ENCODE data around the gene AHNAK2.
A peak's percentile ranks its signal among the peaks of the same experiment; 100 is the strongest.

Gene AHNAK2

DNA sequence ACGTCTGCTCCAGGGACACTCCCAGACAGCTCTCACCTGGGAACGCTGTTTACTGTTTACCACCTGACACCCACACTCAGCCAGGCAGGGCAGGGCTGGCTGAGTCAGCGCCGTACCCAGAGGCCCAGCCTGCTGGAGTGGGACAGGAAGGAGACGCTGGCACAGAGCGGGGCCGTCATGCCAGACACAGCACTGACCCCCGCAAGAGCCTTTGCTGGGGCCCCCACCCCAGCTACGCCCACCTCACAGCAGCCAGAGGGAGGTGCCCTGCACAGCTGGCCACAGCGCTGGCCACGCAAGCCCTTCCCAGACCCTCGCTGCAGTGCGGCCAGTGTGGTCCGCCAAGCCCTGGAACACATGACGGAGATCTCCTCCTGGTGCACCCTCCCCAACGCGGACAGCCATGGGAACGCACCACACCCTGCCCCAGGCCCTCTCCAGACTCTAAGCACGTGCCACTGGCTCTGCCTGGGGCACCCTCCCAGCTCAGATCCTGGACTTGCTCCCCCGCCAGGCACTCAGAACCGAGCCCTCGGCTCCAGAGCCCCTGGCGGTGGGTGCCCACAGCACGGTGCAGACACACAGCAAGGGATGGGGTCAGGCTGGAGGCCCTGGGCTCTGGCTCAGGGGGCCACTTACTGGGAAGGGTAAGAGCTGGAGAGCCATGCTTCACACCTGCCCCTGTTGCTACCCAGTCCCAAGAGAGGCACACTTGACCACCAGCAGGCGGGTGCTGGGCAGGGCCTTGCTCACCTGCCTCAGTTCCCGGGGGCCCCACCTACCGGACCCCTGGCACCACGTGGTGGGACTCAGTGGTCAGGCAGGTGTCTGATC, 5.7 kb downstream of the AHNAK2 start:
- no peak overlapping the region for H3K4me3 ChIP-seq (ENCODE audit: low read depth, low read length)
- POLR2A ChIA-PET, result interaction anchor here (0.7 to 2.4 kb wide), 6 partner anchors 13 to 329 kb away, joined by 3 to 10 read pairs (median 4); partner anchors contain the start of genes BRF1, CDCA4 and CLBA1
- no peak for DNase-seq (ENCODE audit: low read depth, low spot score)
- TF ChIP-seq, protein P1, sequence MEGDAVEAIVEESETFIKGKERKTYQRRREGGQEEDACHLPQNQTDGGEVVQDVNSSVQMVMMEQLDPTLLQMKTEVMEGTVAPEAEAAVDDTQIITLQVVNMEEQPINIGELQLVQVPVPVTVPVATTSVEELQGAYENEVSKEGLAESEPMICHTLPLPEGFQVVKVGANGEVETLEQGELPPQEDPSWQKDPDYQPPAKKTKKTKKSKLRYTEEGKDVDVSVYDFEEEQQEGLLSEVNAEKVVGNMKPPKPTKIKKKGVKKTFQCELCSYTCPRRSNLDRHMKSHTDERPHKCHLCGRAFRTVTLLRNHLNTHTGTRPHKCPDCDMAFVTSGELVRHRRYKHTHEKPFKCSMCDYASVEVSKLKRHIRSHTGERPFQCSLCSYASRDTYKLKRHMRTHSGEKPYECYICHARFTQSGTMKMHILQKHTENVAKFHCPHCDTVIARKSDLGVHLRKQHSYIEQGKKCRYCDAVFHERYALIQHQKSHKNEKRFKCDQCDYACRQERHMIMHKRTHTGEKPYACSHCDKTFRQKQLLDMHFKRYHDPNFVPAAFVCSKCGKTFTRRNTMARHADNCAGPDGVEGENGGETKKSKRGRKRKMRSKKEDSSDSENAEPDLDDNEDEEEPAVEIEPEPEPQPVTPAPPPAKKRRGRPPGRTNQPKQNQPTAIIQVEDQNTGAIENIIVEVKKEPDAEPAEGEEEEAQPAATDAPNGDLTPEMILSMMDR (IDR thresholded peaks at IDR 0.05; ENCODE audit: insufficient read depth, low read length, missing control alignments), result no peak
- CTCF ChIA-PET, result interaction anchor here (1.4 to 11.8 kb wide), 11 partner anchors 8 to 116 kb away, joined by 3 to 383 read pairs (median 33); partner anchors contain the start of gene CLBA1

DNA sequence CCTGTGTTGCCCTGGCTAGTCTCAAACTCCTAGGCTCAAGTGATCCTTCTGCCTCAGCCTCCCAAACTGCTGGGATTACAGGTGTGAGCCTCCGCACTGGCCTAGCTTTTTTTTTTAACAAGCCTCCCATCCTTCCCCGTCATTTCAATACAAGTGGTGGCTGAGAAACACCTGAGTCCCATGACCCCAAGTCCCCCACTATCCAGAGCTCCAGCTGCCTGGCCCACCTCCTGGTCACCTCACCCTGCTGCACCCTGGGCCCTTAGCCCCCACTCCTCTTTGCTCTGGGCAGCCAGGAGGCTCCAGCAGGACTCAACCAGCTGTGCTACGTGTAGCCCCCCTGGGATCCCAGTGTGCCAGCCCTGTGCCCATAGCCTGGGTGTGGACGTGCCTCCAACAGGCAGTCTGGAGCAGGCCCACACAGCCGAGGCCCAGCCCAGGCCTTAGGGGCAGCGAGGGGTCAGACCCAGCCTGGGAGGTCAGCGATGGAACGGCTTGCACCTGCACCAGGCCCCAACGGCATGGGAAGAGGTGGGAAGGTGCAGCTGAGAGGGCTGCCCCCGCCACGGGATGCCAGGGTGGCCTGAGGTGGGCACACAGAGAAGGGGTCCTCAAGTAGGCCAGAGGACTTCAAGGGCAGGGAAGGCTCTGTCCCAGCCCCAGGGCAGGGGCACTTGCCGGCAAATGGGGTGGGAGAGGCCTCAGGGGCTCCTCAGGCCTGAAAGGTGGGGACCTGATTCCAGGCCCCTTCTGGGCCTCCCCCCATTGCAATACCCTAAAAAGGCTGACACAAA, 6.5 kb downstream of the AHNAK2 start:
- TF ChIP-seq, protein P1 (IDR thresholded peaks at IDR 0.05; ENCODE audit: insufficient read depth, low read length, missing control alignments), result no peak
- no peak overlapping the region for H3K4me3 ChIP-seq (ENCODE audit: low read depth, low read length)
- no peak for DNase-seq (ENCODE audit: low read depth, low spot score)
- ChIA-PET CTCF (interaction anchor here (2.0 to 11.8 kb wide), 4 partner anchors 13 to 76 kb away, joined by 5 to 383 read pairs (median 44); partner anchors contain the start of gene CLBA1), POLR2A (no interaction called here)

DNA sequence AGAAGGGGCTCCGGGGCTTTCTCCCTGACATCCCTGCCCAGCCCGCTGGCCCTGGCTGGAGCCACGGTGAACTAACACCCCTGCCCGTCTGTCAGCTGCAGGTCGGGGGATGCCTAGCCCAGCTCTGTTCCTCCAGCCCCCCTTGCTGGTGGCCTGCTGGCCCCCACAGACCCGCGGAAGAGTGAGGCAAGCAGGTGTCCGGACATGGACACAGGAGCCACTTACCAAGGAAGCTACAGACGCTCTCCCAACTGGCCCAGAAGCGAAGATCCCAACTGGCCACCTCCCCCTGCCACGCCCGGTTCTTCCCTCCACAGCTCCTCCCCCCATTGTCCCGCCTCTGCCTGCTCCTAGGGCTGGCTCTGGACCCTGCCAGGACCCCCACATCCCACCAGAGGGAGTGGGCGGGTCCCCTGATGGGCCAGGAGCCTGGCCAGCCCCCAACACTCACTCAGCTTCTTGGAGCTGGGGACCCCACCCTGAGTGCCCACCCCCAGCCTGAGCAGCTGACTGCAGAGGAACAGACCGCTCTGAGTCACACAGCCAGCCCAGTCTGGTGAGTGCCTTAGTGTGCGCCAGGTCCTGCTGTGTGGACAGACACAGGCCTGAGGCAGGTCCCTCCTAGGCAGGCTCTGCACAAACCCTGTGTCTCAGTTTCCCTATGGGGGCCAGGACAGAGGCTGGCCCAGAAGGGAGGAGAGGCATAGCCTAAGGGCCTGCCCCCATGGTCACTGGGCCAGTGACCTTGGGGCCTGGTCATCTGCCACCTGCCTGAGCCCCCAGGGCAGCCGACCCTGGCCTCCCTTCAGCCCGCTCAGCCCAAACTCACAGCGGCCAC, 7.7 kb downstream of the AHNAK2 start:
- CTCF ChIA-PET, result interaction anchor here (0.7 to 11.8 kb wide), 7 partner anchors 9 to 74 kb away, joined by 3 to 383 read pairs (median 4); partner anchors contain the start of gene CDCA4
- peak overlapping the region; percentile 58 for H3K4me3 ChIP-seq (ENCODE audit: low read depth, low read length)
- DNase-seq (ENCODE audit: low read depth, low spot score), result no peak
- POLR2A ChIA-PET, result interaction anchor here (1.5 to 1.9 kb wide), 2 partner anchors 15 to 36 kb away, joined by 4 to 5 read pairs; partner anchors contain the start of gene CLBA1
- TF ChIP-seq, protein P1 (IDR thresholded peaks at IDR 0.05; ENCODE audit: insufficient read depth, low read length, missing control alignments), result no peak

DNA sequence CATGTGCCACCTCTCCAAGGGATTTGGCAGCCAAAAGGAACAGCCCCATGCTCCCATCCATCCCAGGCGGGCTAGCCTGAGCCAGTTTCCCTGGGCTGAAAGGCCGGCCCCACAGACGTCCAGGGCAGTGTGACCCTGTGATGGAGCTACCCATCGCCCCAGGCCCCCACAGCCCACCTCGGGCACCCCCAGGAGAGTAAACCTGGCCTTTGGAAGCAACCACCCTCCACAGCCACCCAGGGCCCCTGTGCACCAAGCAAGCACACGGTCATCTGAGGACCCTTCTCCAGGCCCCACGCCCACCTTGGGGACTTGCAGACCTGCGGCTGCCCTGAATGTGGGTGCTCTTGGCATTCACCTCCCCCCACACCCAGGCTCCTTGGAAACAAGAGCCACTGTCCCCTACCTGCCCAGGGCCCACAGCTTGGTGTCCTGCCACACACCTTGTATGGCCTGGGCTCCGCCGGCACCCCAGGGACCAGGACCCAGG, 8.4 kb downstream of the AHNAK2 start:
- DNase-seq (ENCODE audit: low read depth, low spot score), result no peak
- ChIA-PET CTCF (interaction anchor here (0.7 to 11.8 kb wide), 8 partner anchors 10 to 75 kb away, joined by 3 to 383 read pairs (median 4); partner anchors contain the start of gene CDCA4), POLR2A (interaction anchor here (1.5 to 1.9 kb wide), 2 partner anchors 16 to 35 kb away, joined by 4 to 5 read pairs; partner anchors contain the start of gene CLBA1)
- peak overlapping the region; percentile 58 for H3K4me3 ChIP-seq (ENCODE audit: low read depth, low read length)
- TF ChIP-seq, protein P1 (IDR thresholded peaks at IDR 0.05; ENCODE audit: insufficient read depth, low read length, missing control alignments), result no peak

DNA sequence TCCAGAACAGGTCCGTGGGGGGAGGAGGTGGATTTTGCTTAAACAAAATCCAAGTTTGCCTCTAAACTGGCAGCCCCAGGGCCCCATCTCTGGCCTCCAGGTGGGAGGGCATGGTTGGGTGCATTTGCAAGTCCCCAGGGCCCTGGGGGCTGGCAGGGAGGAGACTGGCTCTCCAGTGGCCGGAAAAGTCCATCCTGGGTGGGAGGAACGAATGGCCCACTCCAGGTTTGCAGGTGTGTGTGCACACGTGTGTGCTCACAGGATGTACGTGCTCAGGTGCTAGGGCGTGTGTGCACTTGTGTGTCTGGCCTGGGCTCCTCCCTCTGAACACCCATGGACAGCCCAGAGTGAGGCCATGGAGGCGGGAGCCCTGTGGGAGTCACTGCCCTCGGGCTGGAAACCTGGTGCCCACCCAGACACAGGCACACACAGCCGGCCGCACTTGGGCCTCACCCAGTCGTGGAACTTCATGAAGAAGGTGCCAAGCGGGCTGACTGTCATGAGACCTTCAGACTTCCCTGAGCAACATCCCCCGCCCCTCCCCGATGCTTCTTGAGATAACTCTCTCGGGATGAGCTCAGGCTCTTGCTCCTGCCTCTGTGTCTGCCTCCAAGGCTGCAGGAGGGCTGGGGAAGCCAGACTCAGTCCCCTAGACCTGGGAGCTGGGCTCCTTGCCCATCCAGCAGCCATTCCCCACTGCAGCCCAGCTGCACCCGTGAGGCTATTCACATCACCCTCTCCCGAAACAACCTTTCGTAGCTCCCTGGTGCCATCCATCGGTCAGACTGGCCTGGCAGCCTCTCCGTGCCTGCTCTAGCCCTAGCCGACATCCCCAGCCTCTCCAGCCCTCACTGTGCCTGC, 9.4 kb downstream of the AHNAK2 start:
- H3K4me3 ChIP-seq (ENCODE audit: low read depth, low read length), result peak overlapping the region; percentile 42
- ChIA-PET POLR2A (interaction anchor here (1.9 kb wide), 1 partner anchor 34 kb away, joined by 5 read pairs; no protein-coding TSS in a partner anchor), CTCF (interaction anchor here (1.2 to 11.8 kb wide), 4 partner anchors 9 to 118 kb away, joined by 4 to 383 read pairs (median 6); no protein-coding TSS in a partner anchor)
- DNase-seq (ENCODE audit: low read depth, low spot score), result no peak
- TF ChIP-seq, protein P1 (IDR thresholded peaks at IDR 0.05; ENCODE audit: insufficient read depth, low read length, missing control alignments), result no peak
